ENCODE data around the gene IGFBP4. TPM values are rescaled to one million over a fixed set of nuclear protein-coding genes. Genes with fewer than 3 reads are reported as not detected.

The IGFBP4 gene
- total RNA-seq, 1 experiment from 2014 or later: 6.5 TPM

GRCh38 chr17:40461732-40462342, 18.6 kb downstream of the IGFBP4 start:
- intact Hi-C loops (cut with micrococcal nuclease): no loop called here
- ChIA-PET POLR2A (interaction anchor here (1.0 to 7.5 kb wide), 3 partner anchors 9 to 10 kb away, joined by 3 to 79 read pairs (median 4); no protein-coding TSS in a partner anchor), CTCF (no interaction called here)
- Mint-ChIP-seq H3K36me3 (ENCODE audit: insufficient read depth, unreplicated experiment) (peaks cover 27% of the 10 kb centered on the region), H3K27ac (ENCODE audit: low read depth, unreplicated experiment) (no peak overlapping the region), H3K9me3 (ENCODE audit: unreplicated experiment) (no peaks in the 10 kb centered on the region), H3K4me1 (ENCODE audit: insufficient read depth, unreplicated experiment) (peaks cover 12% of the 10 kb centered on the region), H3K27me3 (ENCODE audit: insufficient read depth, unreplicated experiment) (no peaks in the 10 kb centered on the region), H3K4me3 (ENCODE audit: unreplicated experiment) (no peak overlapping the region)
- no peak for DNase-seq (ENCODE audit: unreplicated experiment)
- TF ChIP-seq CTCF (IDR thresholded peaks at IDR 0.05; ENCODE audit: unreplicated experiment): no peak
- BruUV-seq (replicated peaks): no TSS peak

- no peak for TF ChIP-seq CTCF (IDR thresholded peaks at IDR 0.05; ENCODE audit: unreplicated experiment)
- no peaks in the 10 kb centered on the region for H3K27me3 Mint-ChIP-seq (ENCODE audit: insufficient read depth, unreplicated experiment)
- H3K27ac Mint-ChIP-seq (ENCODE audit: low read depth, unreplicated experiment): no peak overlapping the region
- peaks cover 27% of the 10 kb centered on the region for H3K36me3 Mint-ChIP-seq (ENCODE audit: insufficient read depth, unreplicated experiment)
- intact Hi-C loops (cut with micrococcal nuclease): no loop called here
- ChIA-PET CTCF (interaction anchor here (0.7 kb wide), 1 partner anchor 10 kb away, joined by 4 read pairs; no protein-coding TSS in a partner anchor), POLR2A (interaction anchor here (0.8 to 2.2 kb wide), 2 partner anchors 9 to 736 kb away, joined by 3 to 4 read pairs; no protein-coding TSS in a partner anchor)
- H3K4me3 Mint-ChIP-seq (ENCODE audit: unreplicated experiment): no peak overlapping the region
- peaks cover 12% of the 10 kb centered on the region for H3K4me1 Mint-ChIP-seq (ENCODE audit: insufficient read depth, unreplicated experiment)
- DNase-seq (ENCODE audit: unreplicated experiment): no peak
- H3K9me3 Mint-ChIP-seq (ENCODE audit: unreplicated experiment): no peaks in the 10 kb centered on the region
- no TSS peak for BruUV-seq (replicated peaks)
Observed at GRCh38 chr17:40462343-40463121, 19.3 kb downstream of the IGFBP4 start.

GRCh38 chr17:40463122-40463550, 19.9 kb downstream of the IGFBP4 start:
- ChIA-PET CTCF (interaction anchor here (0.7 kb wide), 1 partner anchor 11 kb away, joined by 4 read pairs; no protein-coding TSS in a partner anchor), POLR2A (interaction anchor here (0.8 to 2.2 kb wide), 2 partner anchors 8 to 735 kb away, joined by 3 to 4 read pairs; no protein-coding TSS in a partner anchor)
- Mint-ChIP-seq H3K27ac (ENCODE audit: low read depth, unreplicated experiment) (no peak overlapping the region), H3K27me3 (ENCODE audit: insufficient read depth, unreplicated experiment) (no peaks in the 10 kb centered on the region), H3K9me3 (ENCODE audit: unreplicated experiment) (no peaks in the 10 kb centered on the region), H3K4me3 (ENCODE audit: unreplicated experiment) (no peak overlapping the region), H3K4me1 (ENCODE audit: insufficient read depth, unreplicated experiment) (peaks cover 6% of the 10 kb centered on the region), H3K36me3 (ENCODE audit: insufficient read depth, unreplicated experiment) (peaks cover 23% of the 10 kb centered on the region)
- intact Hi-C loops (cut with micrococcal nuclease): no loop called here
- TF ChIP-seq CTCF (IDR thresholded peaks at IDR 0.05; ENCODE audit: unreplicated experiment): no peak
- no peak for DNase-seq (ENCODE audit: unreplicated experiment)
- no TSS peak for BruUV-seq (replicated peaks)

DNA sequence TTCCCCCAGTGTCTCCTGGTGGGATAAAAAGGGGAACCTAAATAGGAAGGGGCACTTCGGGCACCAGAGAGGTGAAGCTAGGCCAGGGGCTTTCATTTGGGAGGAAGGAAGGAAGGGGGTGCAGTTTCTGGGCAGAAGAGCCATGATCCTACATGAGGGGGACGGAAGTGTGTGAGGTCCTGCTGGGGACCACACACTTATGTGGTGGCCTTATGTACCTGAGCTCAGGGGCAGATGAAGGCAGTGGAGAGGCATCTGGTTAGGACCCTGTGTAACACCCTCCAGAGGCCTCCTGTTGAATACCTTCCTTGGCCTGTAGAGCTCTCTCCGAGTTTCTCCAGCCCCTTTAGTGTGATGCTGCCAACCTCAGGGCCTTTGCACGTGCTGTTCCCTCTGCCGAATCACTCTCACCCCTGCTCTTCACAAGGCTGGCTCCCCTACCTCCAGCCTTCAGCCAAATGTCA, 21.2 kb downstream of the IGFBP4 start:
- no peak overlapping the region for H3K27ac Mint-ChIP-seq (ENCODE audit: low read depth, unreplicated experiment)
- no peak for DNase-seq (ENCODE audit: unreplicated experiment)
- POLR2A ChIA-PET: interaction anchor here (0.6 to 1.6 kb wide), 5 partner anchors 9 to 181 kb away, joined by 3 to 6 read pairs (median 3); no protein-coding TSS in a partner anchor
- H3K4me1 Mint-ChIP-seq (ENCODE audit: insufficient read depth, unreplicated experiment): no peaks in the 10 kb centered on the region
- TF ChIP-seq CTCF (IDR thresholded peaks at IDR 0.05; ENCODE audit: unreplicated experiment): no peak
- CTCF ChIA-PET: no interaction called here
- H3K9me3 Mint-ChIP-seq (ENCODE audit: unreplicated experiment): no peaks in the 10 kb centered on the region
- intact Hi-C loops (cut with micrococcal nuclease): no loop called here
- no TSS peak for BruUV-seq (replicated peaks)
- H3K4me3 Mint-ChIP-seq (ENCODE audit: unreplicated experiment): no peak overlapping the region
- no peaks in the 10 kb centered on the region for H3K27me3 Mint-ChIP-seq (ENCODE audit: insufficient read depth, unreplicated experiment)
- peaks cover 32% of the 10 kb centered on the region for H3K36me3 Mint-ChIP-seq (ENCODE audit: insufficient read depth, unreplicated experiment)

All from MCF 10A (cell line).